Measurements from ENCODE around the gene OSBPL10. TPM values are rescaled to one million over a fixed set of nuclear protein-coding genes. Genes with fewer than 3 reads are reported as not detected.

Gene OSBPL10
- total and polyA plus RNA-seq, 2 of the 8 experiments (the other 6 are each of a cell fraction or from before 2014, with no cell fraction given): 26.2 to 86.7 TPM

GRCh38 chr3:31710123-31710803 is 270.8 kb downstream of the OSBPL10 start (continued):
- TF ChIP-seq, protein P1, sequence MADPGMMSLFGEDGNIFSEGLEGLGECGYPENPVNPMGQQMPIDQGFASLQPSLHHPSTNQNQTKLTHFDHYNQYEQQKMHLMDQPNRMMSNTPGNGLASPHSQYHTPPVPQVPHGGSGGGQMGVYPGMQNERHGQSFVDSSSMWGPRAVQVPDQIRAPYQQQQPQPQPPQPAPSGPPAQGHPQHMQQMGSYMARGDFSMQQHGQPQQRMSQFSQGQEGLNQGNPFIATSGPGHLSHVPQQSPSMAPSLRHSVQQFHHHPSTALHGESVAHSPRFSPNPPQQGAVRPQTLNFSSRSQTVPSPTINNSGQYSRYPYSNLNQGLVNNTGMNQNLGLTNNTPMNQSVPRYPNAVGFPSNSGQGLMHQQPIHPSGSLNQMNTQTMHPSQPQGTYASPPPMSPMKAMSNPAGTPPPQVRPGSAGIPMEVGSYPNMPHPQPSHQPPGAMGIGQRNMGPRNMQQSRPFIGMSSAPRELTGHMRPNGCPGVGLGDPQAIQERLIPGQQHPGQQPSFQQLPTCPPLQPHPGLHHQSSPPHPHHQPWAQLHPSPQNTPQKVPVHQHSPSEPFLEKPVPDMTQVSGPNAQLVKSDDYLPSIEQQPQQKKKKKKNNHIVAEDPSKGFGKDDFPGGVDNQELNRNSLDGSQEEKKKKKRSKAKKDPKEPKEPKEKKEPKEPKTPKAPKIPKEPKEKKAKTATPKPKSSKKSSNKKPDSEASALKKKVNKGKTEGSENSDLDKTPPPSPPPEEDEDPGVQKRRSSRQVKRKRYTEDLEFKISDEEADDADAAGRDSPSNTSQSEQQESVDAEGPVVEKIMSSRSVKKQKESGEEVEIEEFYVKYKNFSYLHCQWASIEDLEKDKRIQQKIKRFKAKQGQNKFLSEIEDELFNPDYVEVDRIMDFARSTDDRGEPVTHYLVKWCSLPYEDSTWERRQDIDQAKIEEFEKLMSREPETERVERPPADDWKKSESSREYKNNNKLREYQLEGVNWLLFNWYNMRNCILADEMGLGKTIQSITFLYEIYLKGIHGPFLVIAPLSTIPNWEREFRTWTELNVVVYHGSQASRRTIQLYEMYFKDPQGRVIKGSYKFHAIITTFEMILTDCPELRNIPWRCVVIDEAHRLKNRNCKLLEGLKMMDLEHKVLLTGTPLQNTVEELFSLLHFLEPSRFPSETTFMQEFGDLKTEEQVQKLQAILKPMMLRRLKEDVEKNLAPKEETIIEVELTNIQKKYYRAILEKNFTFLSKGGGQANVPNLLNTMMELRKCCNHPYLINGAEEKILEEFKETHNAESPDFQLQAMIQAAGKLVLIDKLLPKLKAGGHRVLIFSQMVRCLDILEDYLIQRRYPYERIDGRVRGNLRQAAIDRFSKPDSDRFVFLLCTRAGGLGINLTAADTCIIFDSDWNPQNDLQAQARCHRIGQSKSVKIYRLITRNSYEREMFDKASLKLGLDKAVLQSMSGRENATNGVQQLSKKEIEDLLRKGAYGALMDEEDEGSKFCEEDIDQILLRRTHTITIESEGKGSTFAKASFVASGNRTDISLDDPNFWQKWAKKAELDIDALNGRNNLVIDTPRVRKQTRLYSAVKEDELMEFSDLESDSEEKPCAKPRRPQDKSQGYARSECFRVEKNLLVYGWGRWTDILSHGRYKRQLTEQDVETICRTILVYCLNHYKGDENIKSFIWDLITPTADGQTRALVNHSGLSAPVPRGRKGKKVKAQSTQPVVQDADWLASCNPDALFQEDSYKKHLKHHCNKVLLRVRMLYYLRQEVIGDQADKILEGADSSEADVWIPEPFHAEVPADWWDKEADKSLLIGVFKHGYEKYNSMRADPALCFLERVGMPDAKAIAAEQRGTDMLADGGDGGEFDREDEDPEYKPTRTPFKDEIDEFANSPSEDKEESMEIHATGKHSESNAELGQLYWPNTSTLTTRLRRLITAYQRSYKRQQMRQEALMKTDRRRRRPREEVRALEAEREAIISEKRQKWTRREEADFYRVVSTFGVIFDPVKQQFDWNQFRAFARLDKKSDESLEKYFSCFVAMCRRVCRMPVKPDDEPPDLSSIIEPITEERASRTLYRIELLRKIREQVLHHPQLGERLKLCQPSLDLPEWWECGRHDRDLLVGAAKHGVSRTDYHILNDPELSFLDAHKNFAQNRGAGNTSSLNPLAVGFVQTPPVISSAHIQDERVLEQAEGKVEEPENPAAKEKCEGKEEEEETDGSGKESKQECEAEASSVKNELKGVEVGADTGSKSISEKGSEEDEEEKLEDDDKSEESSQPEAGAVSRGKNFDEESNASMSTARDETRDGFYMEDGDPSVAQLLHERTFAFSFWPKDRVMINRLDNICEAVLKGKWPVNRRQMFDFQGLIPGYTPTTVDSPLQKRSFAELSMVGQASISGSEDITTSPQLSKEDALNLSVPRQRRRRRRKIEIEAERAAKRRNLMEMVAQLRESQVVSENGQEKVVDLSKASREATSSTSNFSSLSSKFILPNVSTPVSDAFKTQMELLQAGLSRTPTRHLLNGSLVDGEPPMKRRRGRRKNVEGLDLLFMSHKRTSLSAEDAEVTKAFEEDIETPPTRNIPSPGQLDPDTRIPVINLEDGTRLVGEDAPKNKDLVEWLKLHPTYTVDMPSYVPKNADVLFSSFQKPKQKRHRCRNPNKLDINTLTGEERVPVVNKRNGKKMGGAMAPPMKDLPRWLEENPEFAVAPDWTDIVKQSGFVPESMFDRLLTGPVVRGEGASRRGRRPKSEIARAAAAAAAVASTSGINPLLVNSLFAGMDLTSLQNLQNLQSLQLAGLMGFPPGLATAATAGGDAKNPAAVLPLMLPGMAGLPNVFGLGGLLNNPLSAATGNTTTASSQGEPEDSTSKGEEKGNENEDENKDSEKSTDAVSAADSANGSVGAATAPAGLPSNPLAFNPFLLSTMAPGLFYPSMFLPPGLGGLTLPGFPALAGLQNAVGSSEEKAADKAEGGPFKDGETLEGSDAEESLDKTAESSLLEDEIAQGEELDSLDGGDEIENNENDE (IDR thresholded peaks at IDR 0.05; ENCODE audit: insufficient replicate concordance, low read length): no peak
- TF ChIP-seq MAFK (IDR thresholded peaks at IDR 0.05; ENCODE audit: low read depth, low read length) (no peak), EGR1 (IDR thresholded peaks at IDR 0.05; ENCODE audit: borderline replicate concordance, low read depth, low read length) (no peak), NRF1 (IDR thresholded peaks at IDR 0.05; ENCODE audit: low read depth, low read length) (no peak), EZH2 (IDR thresholded peaks at IDR 0.05; ENCODE audit: low read depth, low read length, severe bottlenecking) (no peak), HDAC6 (IDR thresholded peaks at IDR 0.05; ENCODE audit: low read depth, low read length) (no peak), E2F6 (IDR thresholded peaks at IDR 0.05) (no peak)
- TF ChIP-seq, protein P2, sequence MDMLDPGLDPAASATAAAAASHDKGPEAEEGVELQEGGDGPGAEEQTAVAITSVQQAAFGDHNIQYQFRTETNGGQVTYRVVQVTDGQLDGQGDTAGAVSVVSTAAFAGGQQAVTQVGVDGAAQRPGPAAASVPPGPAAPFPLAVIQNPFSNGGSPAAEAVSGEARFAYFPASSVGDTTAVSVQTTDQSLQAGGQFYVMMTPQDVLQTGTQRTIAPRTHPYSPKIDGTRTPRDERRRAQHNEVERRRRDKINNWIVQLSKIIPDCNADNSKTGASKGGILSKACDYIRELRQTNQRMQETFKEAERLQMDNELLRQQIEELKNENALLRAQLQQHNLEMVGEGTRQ (IDR thresholded peaks at IDR 0.05; ENCODE audit: low read length): no peak
